ENCODE data around the gene UBC.

The UBC gene

DNA sequence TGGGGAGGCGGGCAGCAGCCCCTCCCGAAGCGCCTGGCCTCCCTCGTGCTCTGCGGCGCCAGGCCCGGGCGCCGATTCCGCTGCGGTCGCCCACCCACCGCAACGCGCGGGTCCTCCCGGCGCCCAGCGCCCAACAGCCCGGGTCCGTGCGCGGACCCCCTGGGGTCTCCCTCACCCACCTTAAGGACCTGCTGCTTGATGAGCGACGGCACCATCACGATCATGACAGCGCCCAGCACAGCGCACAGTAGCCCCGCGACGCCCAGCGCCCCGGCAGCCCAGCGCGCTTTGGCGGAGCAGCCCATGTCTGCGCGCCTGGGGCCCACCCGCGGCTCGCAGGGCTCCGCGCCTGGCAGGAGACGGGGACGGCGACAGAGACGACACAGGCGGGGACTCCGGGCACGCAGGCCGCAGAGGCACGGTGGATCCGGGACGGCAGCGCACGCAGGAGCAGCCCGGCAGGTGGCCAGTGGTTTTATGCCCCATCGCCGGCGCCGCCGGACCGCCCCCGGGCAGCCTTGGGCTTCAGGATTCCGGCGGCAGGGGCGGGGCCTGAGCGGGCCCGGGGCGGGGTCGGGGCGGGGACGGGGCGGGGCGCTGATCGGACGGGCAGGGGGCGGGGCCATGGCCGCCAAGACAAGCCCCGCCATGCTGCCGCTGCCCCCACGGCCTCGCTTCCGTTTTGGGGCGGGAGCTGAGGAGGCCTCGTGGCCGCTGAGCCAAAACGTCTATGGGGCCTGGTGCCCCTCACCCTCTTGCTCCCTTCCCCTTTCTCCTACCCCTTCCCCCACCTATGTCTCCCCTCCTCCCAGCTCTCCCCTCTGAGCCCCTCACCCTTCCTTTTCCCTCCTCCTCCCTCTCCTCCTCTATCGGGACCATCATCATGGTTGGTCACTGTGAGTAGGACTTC lies 50.8 kb downstream of the UBC start, which contains the start of gene SCARB1:
Gene SCARB1 (minus strand): TSS at position 449 of the 910 bp plus-strand sequence. CDS start 144 bp downstream, at position 305.
- peak; percentile 56 to 86 (median 78) for DNase-seq

DNA sequence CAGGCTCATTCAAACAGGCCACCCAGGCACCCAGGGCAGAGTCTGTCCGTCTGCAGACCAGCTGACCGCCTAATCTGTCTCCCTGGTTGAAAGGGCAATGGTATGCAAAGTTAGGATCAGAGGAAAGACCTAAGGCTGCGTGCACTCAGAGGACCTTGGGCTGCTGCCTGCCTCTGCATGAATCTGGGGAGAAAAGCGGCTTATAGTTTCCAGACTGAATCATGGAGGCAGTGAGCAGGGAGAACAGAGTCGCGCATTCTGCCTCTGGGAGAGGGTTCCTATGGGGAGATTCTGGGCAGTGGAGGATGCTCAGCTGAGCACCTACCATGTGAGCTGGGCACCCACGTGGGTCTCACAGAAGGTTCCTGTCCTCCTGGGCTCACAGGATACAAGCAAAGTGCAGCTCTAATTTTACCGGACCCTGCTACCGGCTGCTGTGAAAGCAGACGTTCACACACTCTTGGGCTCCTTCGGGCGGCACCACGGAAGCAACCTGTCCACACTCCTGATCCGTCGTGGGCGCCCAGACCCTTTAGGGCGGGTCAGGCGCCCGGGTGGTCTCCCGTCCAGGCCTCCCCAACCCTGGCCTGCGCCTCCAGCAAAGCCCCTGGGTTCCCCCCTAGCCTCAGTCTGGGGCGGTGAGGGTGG lies 51.6 kb downstream of the UBC start:
- peak in 3 of 6 experiments; percentile 25 to 38 (median 26) for DNase-seq

DNA sequence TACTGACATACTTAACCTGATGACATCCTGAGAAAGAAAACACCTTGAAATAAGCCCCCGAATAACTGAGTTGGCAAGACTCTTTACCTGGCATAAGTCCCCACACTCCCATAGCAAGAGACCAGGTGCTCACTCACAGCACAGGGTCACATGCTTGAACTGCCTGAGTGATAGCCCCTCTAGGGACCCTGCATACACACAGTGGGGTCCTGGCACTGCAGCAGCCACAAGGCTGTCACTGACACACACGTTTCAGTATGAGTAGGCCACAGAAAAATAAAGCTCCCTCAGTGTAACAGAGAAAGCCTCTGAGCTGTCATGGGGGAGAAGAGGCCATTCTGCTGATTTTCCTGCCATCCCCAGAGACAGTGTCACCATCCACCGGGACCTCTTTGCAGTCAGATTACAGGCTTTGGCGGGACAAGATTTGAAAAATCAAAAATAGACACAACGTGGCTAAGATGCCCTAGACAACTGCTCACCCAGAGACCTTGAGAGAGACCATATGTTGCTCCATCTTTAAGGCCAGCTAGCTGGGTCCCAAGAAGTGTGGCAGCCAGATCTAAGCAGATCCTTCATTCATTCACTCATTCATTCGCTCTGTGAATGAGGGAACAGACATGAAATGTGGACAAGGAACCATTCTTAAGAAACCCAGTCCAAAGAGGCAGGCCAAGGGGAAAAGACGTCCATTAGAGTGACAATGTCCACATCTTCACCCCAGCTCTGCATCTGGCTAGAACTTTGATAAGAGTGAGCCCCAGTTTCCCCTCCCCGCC lies 52.4 kb downstream of the UBC start:
- DNase-seq, result no peak
